GM12892 (cell line): ENCODE measurements around the gene MEGF9.

Experiments
- DNase-seq: peaks from one replicate; pipeline ENCODE4 v3.0.0; 2011; ENCODE audit not compliant: insufficient read length
- FAIRE-seq: peaks from 2 replicates; lab custom pipeline; 2011; peaks lifted over from hg19 to GRCh38; lab: Jason Lieb, UNC
- POLR2A ChIP-seq: IDR thresholded peaks from 2 replicates; pipeline ENCODE4 v1.6.1; 2011; ENCODE audit warnings: low read depth, low read length, control low read depth
- POLR2AphosphoS5 ChIP-seq: IDR thresholded peaks from 2 replicates; pipeline ENCODE4 v1.6.1; 2011; ENCODE audit warnings: low read depth, low read length, control low read depth
- TAF1 ChIP-seq: IDR thresholded peaks from 2 replicates; pipeline ENCODE4 v1.6.1; 2011; ENCODE audit warnings: low read depth, mild to moderate bottlenecking, control low read depth, low read length, borderline replicate concordance

Gene MEGF9

GRCh38 chr9:120726484-120726883 is 12.2 kb upstream of the MEGF9 start:
- no peak for TF ChIP-seq POLR2A
- DNase-seq (no peak), FAIRE-seq (peak; percentile 17)

DNA sequence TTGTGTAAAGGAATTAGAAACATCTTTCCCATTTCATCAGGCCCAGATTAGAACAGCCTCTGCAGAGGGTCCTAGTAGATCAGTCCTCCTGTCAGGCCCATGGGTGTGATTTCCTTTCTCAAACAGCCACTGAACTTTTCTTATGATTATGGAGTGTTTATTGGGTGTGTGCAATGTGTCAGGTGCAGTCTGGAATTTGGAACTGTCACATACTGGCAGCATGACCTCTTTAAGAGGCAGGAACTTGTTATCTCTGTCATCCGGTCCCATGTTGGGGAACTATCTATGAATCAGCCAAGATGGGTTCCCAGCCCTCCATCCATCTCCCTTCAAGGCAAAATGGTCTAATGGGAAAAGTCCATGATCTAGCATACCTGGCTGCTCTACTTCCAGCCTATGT is 11.6 kb upstream of the MEGF9 start:
- DNase-seq, result no peak
- TF ChIP-seq POLR2AphosphoS5 (no peak), POLR2A (no peak), TAF1 (no peak)
- FAIRE-seq, result no peak

- DNase-seq, result no peak
- FAIRE-seq, result no peak
- TF ChIP-seq POLR2A, result no peak
- TF ChIP-seq POLR2AphosphoS5, result no peak
- no peak for TF ChIP-seq TAF1
Observed at GRCh38 chr9:120724757-120725400, 10.6 kb upstream of the MEGF9 start.

DNA sequence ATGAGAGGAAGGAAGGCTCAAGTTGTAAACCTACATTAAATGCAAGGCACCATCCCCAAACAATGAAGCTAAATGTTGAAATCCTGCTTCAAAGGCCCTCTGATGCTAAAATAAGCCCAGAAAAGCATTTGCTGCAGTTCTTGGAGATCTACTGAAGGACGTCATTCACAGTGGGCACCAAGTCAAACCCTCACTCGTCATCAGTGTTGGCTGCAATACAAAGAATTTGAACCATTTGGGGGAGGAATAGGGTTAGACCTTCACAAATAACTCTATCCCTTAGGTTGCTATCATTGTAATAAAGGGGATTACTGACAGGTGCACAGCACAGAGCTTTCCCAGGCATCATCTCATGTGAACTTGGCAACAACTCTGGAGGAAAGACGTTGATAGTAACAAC is 9.3 kb upstream of the MEGF9 start:
- FAIRE-seq (no peak), DNase-seq (no peak)
- TF ChIP-seq TAF1 (no peak), POLR2AphosphoS5 (no peak), POLR2A (no peak)

GRCh38 chr9:120720404-120720803 is 6.1 kb upstream of the MEGF9 start:
- no peak for TF ChIP-seq TAF1
- TF ChIP-seq POLR2A, result no peak
- no peak for TF ChIP-seq POLR2AphosphoS5
- DNase-seq (no peak), FAIRE-seq (no peak)

GRCh38 chr9:120718316-120718715 is 4.0 kb upstream of the MEGF9 start:
- TF ChIP-seq POLR2AphosphoS5 (no peak), POLR2A (no peak), TAF1 (no peak)
- FAIRE-seq, result no peak
- no peak for DNase-seq

- no peak for DNase-seq
- FAIRE-seq, result no peak
- TF ChIP-seq POLR2AphosphoS5, result no peak
- TF ChIP-seq POLR2A, result no peak
- no peak for TF ChIP-seq TAF1
Observed at GRCh38 chr9:120717176-120717575, 2.9 kb upstream of the MEGF9 start.

GRCh38 chr9:120716483-120716882 is 2.2 kb upstream of the MEGF9 start:
- no peak for FAIRE-seq
- no peak for DNase-seq
- TF ChIP-seq POLR2A, result no peak

GRCh38 chr9:120715389-120715924 is 1.2 kb upstream of the MEGF9 start:
- TF ChIP-seq POLR2AphosphoS5, result no peak
- TF ChIP-seq TAF1, result no peak
- no peak for TF ChIP-seq POLR2A
- DNase-seq (no peak), FAIRE-seq (no peak)

- no peak for TF ChIP-seq POLR2AphosphoS5
- TF ChIP-seq POLR2A, result no peak
- TF ChIP-seq TAF1, result no peak
- DNase-seq (no peak), FAIRE-seq (no peak)
Observed at GRCh38 chr9:120714846-120715388, 647 bp upstream of the MEGF9 start.

- no peak for DNase-seq
- peak; percentile 36 for FAIRE-seq
- TF ChIP-seq POLR2AphosphoS5 (no peak), POLR2A (no peak)
Observed at GRCh38 chr9:120713257-120714087, 798 bp downstream of the MEGF9 start.

DNA sequence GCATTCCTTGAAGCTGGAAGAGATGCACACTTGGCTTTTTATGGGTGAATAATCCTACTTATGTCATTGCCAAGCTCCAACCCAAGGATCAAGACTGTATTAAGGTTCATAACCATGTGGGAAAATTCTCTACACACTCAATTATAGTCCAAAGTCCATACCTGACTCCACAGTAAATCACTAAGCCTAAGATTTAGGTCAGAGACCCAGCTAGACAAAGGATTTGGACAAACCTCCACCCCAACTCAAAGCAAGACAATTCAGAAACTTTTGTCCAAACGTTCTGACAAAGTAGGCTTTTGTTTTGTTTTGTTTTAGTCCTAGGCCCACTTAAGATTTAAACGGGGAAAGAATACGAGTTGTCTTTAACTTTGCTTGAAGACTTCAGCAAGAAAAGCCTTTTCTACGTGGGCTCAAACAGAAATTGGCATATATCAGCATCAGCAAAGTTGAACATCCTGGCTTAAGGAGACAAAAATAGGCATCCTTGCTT is 1.7 kb downstream of the MEGF9 start:
- FAIRE-seq (no peak), DNase-seq (no peak)
- no peak for TF ChIP-seq POLR2A
- no peak for TF ChIP-seq TAF1
- TF ChIP-seq POLR2AphosphoS5, result no peak
